ENCODE measurements around the gene FBP2. TPM values are rescaled to one million over a fixed set of nuclear protein-coding genes. Genes with fewer than 3 reads are reported as not detected.

Gene FBP2
- total RNA-seq, 1 experiment from 2014 or later, result 0.17 TPM

Other genes with a start within 250 kb of the FBP2 start
- 2.5 and 2.8 TPM in 2 replicates for gene PCAT7, start 38.7 kb downstream of the FBP2 start, total RNA-seq (2014; rRNA removed; shearing (Covaris generic))
- gene FBP1, start 45.7 kb upstream of the FBP2 start, total RNA-seq (2014; rRNA removed; shearing (Covaris generic)), result not detected in 2 replicates
- 130 and 155 TPM in 2 replicates for gene AOPEP, start 132.9 kb upstream of the FBP2 start, total RNA-seq (2014; rRNA removed; shearing (Covaris generic))

Data from H4 (cell line).